A549 (cell line): ENCODE data around the gene MARF1.

Source experiments
- BHLHE40 ChIP-seq: IDR thresholded peaks from 2 replicates; pipeline ENCODE4 v1.6.1; 2012; ENCODE audit warnings: low read depth, low read length, inconsistent platforms
- NR3C1 ChIP-seq: fragments of >200 bp; sonication (Bioruptor Twin); formaldehyde crosslinking; IDR thresholded peaks from 3 replicates; pipeline ENCODE4 v1.6.1; 2017
- POLR2A ChIP-seq: IDR thresholded peaks from 2 replicates; pipeline ENCODE4 v1.6.1; 2012; ENCODE audit warnings: mild to moderate bottlenecking, low read length
- TF ChIP-seq, protein P1 (sequence below): fragments of >200 bp; sonication (Bioruptor Twin); formaldehyde crosslinking; IDR thresholded peaks from 3 replicates; pipeline ENCODE4 v1.5.1; 2016
- TF ChIP-seq, protein P2 (sequence below): fragments of 450-650 bp; IDR thresholded peaks from 2 replicates; pipeline ENCODE4 v1.6.1; 2014; ENCODE audit warnings: antibody characterized with exemption

DNA sequence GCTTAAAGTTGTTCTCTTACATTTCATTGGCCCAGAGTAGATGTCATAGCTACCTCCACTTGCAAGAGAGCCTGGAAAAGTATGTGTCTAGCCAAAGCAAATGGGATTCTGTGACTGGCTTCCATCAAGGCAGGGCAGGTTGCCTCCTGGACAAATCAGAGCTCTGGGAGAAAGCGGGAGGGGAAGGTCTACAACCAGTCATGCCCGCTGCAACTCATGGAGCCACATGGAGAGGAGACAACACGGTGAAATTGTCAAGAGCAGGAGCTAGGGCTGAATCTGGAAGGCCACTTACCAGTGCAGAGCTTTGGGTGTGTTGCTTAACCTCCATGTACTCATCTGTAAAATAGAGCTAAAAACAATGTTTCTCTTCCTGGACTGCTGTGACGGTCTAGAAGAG is 83.8 kb downstream of the MARF1 start:
- TF ChIP-seq, protein P1, sequence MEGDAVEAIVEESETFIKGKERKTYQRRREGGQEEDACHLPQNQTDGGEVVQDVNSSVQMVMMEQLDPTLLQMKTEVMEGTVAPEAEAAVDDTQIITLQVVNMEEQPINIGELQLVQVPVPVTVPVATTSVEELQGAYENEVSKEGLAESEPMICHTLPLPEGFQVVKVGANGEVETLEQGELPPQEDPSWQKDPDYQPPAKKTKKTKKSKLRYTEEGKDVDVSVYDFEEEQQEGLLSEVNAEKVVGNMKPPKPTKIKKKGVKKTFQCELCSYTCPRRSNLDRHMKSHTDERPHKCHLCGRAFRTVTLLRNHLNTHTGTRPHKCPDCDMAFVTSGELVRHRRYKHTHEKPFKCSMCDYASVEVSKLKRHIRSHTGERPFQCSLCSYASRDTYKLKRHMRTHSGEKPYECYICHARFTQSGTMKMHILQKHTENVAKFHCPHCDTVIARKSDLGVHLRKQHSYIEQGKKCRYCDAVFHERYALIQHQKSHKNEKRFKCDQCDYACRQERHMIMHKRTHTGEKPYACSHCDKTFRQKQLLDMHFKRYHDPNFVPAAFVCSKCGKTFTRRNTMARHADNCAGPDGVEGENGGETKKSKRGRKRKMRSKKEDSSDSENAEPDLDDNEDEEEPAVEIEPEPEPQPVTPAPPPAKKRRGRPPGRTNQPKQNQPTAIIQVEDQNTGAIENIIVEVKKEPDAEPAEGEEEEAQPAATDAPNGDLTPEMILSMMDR = no peak
- TF ChIP-seq, protein P2, sequence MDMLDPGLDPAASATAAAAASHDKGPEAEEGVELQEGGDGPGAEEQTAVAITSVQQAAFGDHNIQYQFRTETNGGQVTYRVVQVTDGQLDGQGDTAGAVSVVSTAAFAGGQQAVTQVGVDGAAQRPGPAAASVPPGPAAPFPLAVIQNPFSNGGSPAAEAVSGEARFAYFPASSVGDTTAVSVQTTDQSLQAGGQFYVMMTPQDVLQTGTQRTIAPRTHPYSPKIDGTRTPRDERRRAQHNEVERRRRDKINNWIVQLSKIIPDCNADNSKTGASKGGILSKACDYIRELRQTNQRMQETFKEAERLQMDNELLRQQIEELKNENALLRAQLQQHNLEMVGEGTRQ = no peak
- TF ChIP-seq BHLHE40 = no peak
- no peak for TF ChIP-seq POLR2A
- TF ChIP-seq NR3C1 = no peak
